Measurements from ENCODE around the gene LMNA.

LMNA gene

DNA sequence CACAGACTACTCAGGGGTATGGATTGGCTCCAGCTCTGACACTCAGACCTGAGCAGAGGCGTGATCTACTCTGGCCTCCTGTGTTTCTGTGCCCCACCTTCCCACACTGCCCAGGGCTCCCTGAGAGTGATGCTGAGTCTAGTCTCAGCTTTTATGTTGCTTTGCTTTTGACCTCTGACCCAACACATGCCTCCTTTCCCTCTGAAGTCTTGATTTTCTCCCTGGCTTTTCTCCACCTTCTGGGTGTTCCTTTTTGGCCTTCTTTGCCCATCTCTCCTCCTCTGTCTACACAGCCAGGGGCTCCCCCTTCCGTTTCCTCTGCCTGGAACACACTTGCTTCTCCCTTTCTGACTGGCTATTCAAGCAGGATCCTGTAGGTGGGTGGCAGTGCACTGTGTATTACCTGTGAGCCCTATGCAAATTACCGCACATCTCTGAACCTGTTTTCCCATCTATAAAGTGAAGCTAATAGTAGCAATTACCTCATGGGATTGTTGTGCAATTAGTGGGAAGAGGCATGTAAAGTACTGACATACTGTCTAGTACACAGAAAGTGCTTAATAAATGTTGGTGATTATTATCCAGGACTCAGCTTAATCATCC is 18.5 kb upstream of the LMNA start:
- TF ChIP-seq NFIC (IDR thresholded peaks at IDR 0.05) (no peak), TCF12 (IDR thresholded peaks at IDR 0.05; ENCODE audit: low read depth) (no peak)

DNA sequence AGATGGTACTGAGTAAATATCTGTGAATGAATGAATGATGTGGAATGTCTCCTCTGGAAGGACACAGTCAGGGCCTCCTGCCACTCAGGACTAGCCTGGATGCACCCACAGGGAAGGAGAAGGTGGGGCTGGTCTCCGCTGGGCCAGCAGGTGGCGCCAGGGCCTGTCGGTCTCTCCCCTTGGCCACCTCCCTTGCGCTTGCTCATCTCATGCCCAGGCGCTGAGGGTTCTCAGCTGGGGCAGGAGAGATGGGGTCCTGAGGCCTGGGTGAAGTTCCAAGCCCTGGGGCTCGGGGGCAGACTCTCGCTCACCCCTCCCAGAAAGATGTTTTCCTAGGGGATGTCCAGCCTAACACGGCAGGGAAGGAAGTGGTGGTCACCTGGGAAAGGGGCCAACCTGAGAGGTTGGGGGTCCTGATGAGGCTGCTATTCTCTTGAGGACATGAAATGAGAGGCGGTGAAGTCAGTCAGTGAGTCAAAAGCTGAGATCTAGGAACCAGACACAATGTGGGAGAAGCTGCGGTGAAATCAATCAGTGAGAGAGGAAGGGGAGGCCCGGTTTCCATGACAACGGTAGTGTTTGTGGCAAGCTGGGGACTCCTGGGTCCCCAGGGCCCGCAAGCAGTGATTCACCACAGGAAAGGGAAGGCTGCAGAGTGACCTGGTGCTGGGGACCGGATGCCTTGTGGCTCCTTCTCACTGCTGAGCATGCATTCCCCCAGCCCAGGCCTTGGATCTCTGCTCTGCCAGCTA is 17.7 kb upstream of the LMNA start:
- TF ChIP-seq, protein P1, sequence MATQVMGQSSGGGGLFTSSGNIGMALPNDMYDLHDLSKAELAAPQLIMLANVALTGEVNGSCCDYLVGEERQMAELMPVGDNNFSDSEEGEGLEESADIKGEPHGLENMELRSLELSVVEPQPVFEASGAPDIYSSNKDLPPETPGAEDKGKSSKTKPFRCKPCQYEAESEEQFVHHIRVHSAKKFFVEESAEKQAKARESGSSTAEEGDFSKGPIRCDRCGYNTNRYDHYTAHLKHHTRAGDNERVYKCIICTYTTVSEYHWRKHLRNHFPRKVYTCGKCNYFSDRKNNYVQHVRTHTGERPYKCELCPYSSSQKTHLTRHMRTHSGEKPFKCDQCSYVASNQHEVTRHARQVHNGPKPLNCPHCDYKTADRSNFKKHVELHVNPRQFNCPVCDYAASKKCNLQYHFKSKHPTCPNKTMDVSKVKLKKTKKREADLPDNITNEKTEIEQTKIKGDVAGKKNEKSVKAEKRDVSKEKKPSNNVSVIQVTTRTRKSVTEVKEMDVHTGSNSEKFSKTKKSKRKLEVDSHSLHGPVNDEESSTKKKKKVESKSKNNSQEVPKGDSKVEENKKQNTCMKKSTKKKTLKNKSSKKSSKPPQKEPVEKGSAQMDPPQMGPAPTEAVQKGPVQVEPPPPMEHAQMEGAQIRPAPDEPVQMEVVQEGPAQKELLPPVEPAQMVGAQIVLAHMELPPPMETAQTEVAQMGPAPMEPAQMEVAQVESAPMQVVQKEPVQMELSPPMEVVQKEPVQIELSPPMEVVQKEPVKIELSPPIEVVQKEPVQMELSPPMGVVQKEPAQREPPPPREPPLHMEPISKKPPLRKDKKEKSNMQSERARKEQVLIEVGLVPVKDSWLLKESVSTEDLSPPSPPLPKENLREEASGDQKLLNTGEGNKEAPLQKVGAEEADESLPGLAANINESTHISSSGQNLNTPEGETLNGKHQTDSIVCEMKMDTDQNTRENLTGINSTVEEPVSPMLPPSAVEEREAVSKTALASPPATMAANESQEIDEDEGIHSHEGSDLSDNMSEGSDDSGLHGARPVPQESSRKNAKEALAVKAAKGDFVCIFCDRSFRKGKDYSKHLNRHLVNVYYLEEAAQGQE (IDR thresholded peaks at IDR 0.05; ENCODE audit: low read depth) = no peak
- peak; percentile 38; the same call in 1 of the 2 replicates for TF ChIP-seq ZBTB7A (IDR thresholded peaks at IDR 0.05; ENCODE audit: low read depth)
- TF ChIP-seq RAD21 (IDR thresholded peaks at IDR 0.05; ENCODE audit: low read depth) = peak; percentile 99
- no peak for TF ChIP-seq EGR1 (IDR thresholded peaks at IDR 0.05)

DNA sequence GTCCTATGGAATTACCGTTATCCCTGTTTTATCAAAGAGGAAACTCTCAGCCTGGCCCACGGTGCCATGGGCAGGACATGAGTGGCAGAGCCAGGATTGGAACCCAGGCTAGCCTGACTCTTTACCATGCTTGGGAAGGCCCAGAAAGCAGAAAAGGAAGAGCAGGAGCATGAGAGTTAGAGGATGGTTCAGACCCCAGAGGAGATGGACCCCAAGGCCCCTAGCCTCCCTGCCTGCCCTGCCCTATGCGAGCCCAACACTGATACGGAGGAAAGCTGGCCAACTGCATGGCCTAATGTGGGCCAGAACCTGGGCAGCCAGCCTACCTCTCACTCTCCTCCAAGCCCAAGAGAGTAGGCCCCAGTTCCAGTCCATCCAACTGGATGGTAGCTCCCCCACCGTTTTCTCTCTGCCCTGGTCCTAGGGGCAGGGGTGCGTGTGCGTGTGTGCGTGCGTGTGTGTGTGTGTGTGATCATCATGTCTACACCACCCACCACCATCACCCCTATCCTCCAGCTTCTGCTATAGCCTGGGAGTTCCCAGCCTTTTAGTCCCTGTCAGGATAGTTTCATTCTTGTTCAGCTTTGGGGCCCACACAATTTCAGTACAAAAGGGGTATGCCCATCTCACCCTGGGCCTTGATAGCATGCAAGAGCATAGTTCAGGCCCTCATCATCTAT is 16.9 kb upstream of the LMNA start:
- TF ChIP-seq NFIC (IDR thresholded peaks at IDR 0.05) (no peak), TAF1 (IDR thresholded peaks at IDR 0.05; ENCODE audit: low read depth) (no peak), TEAD4 (IDR thresholded peaks at IDR 0.05) (no peak), EGR1 (IDR thresholded peaks at IDR 0.05) (no peak), TCF12 (IDR thresholded peaks at IDR 0.05; ENCODE audit: low read depth) (no peak), YY1 (IDR thresholded peaks at IDR 0.05; ENCODE audit: low read depth) (no peak), ZBTB7A (IDR thresholded peaks at IDR 0.05; ENCODE audit: low read depth) (no peak), CEBPB (IDR thresholded peaks at IDR 0.05) (no peak), CREB1 (IDR thresholded peaks at IDR 0.05; ENCODE audit: low read depth) (no peak), FOXM1 (IDR thresholded peaks at IDR 0.05; ENCODE audit: borderline replicate concordance, low read depth) (no peak), RAD21 (IDR thresholded peaks at IDR 0.05; ENCODE audit: low read depth) (no peak), EP300 (IDR thresholded peaks at IDR 0.05; ENCODE audit: borderline replicate concordance) (no peak)
- TF ChIP-seq, protein P2, sequence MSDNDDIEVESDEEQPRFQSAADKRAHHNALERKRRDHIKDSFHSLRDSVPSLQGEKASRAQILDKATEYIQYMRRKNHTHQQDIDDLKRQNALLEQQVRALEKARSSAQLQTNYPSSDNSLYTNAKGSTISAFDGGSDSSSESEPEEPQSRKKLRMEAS (IDR thresholded peaks at IDR 0.05) = no peak
- TF ChIP-seq, protein P1 (IDR thresholded peaks at IDR 0.05; ENCODE audit: low read depth) = no peak
- TF ChIP-seq, protein P3, sequence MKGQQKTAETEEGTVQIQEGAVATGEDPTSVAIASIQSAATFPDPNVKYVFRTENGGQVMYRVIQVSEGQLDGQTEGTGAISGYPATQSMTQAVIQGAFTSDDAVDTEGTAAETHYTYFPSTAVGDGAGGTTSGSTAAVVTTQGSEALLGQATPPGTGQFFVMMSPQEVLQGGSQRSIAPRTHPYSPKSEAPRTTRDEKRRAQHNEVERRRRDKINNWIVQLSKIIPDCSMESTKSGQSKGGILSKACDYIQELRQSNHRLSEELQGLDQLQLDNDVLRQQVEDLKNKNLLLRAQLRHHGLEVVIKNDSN (IDR thresholded peaks at IDR 0.05) = no peak

DNA sequence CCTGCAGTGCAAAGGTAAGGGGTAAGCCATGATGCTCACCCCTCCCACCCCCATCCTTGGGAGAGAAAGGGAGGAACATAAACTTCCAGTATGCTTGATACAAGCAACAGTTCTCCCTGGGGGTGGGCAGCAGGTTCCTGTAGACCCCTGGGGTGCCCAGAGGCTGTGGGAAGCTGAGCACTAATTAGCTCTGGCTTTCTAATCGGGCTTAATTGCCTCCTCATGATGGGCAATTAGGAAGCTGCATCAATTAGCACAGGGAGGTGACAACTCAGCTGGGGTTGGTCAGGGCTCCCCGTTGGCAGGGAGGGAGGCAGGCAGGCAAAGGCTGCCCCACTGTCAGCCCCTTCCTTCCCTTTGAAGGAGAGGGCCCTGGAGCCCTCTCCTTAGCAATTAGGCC is 15.7 kb upstream of the LMNA start:
- TF ChIP-seq NFIC (IDR thresholded peaks at IDR 0.05) (no peak), CEBPB (IDR thresholded peaks at IDR 0.05) (no peak), EP300 (IDR thresholded peaks at IDR 0.05; ENCODE audit: borderline replicate concordance) (no peak), EGR1 (IDR thresholded peaks at IDR 0.05) (no peak), TCF12 (IDR thresholded peaks at IDR 0.05; ENCODE audit: low read depth) (no peak), ZBTB7A (IDR thresholded peaks at IDR 0.05; ENCODE audit: low read depth) (no peak), FOXM1 (IDR thresholded peaks at IDR 0.05; ENCODE audit: borderline replicate concordance, low read depth) (no peak), TAF1 (IDR thresholded peaks at IDR 0.05; ENCODE audit: low read depth) (no peak), RAD21 (IDR thresholded peaks at IDR 0.05; ENCODE audit: low read depth) (no peak), TEAD4 (IDR thresholded peaks at IDR 0.05) (no peak), YY1 (IDR thresholded peaks at IDR 0.05; ENCODE audit: low read depth) (no peak), CREB1 (IDR thresholded peaks at IDR 0.05; ENCODE audit: low read depth) (no peak)
- TF ChIP-seq, protein P2 (IDR thresholded peaks at IDR 0.05) = no peak
- TF ChIP-seq, protein P1 (IDR thresholded peaks at IDR 0.05; ENCODE audit: low read depth) = no peak
- TF ChIP-seq, protein P3 (IDR thresholded peaks at IDR 0.05) = no peak

Measured in Ishikawa (cell line).